ENCODE data around the gene NFU1. TPM values are rescaled to one million over a fixed set of nuclear protein-coding genes. Genes with fewer than 3 reads are reported as not detected.

NFU1 gene
- total and polyA plus RNA-seq, 2 of the 4 experiments (the other 2 are of a cell fraction) = 24.0 to 32.4 TPM

GRCh38 chr2:69482471-69482870 lies 45.2 kb upstream of the NFU1 start:
- no peak for ATAC-seq (ENCODE audit: low read depth)
- H3K4me3 ChIP-seq (ENCODE audit: insufficient read depth, low read depth, low read length) = no peak overlapping the region
- no peak for DNase-seq
- no peak overlapping the region for H3K14ac ChIP-seq (replicated peaks; ENCODE audit: low read depth, low read length)
- H3K56ac ChIP-seq (ENCODE audit: extremely low read depth, insufficient read depth, low read length) = no peak overlapping the region
- no peaks in the 10 kb centered on the region for H4K20me1 ChIP-seq (ENCODE audit: insufficient read depth, low read length)
- H3K9ac ChIP-seq (ENCODE audit: low read depth, low read length) = no peak overlapping the region
- TF ChIP-seq CEBPB (IDR thresholded peaks at IDR 0.05; ENCODE audit: low read depth, low read length) = no peak
- TF ChIP-seq FOS (IDR thresholded peaks at IDR 0.05; ENCODE audit: low read depth, low read length) = no peak
- TF ChIP-seq POLR2A (IDR thresholded peaks at IDR 0.05; ENCODE audit: low read depth, low read length) = no peak
- no peak for TF ChIP-seq CHD1 (IDR thresholded peaks at IDR 0.05; ENCODE audit: low read depth, low read length)
- TF ChIP-seq USF2 (IDR thresholded peaks at IDR 0.05; ENCODE audit: low read depth, low read length) = no peak
- TF ChIP-seq BHLHE40 (IDR thresholded peaks at IDR 0.05; ENCODE audit: low read depth, low read length) = no peak
- no peak for TF ChIP-seq ELK1 (IDR thresholded peaks at IDR 0.05; ENCODE audit: borderline replicate concordance, low read depth, low read length)
- no peak for TF ChIP-seq RCOR1 (IDR thresholded peaks at IDR 0.05; ENCODE audit: insufficient replicate concordance, low read length)
- TF ChIP-seq RAD21 (IDR thresholded peaks at IDR 0.05; ENCODE audit: low read length) = no peak
- no peak for TF ChIP-seq NFE2L2 (IDR thresholded peaks at IDR 0.05; ENCODE audit: low read depth, low read length)
- TF ChIP-seq RFX5 (IDR thresholded peaks at IDR 0.05; ENCODE audit: low read depth, low read length) = no peak
- no peak for TF ChIP-seq CTCF (conservative IDR thresholded peaks at IDR 0.05; ENCODE audit: low read depth, low read length)
- TF ChIP-seq MXI1 (IDR thresholded peaks at IDR 0.05; ENCODE audit: borderline replicate concordance, low read depth, low read length) = no peak
- no peak for TF ChIP-seq MAFK (IDR thresholded peaks at IDR 0.05; ENCODE audit: low read depth, low read length)
- no peak for TF ChIP-seq SMC3 (IDR thresholded peaks at IDR 0.05; ENCODE audit: low read depth, low read length)
- TF ChIP-seq MAZ (IDR thresholded peaks at IDR 0.05; ENCODE audit: borderline replicate concordance, low read depth, low read length) = no peak
- H4K91ac ChIP-seq (ENCODE audit: insufficient read depth, low read depth, low read length) = no peak overlapping the region
- in situ Hi-C loops (cut with MboI; ENCODE audit: low sequenced_read_pairs) (no loop called here), intact Hi-C loops (cut with micrococcal nuclease) (no loop called here), dilution Hi-C loops (cut with HindIII; ENCODE audit: low sequenced_read_pairs, unreplicated experiment) (no loop called here)
- no peak overlapping the region for H4K8ac ChIP-seq (ENCODE audit: low read depth in 2 of 2, low read length in 2 of 2)
- no peak overlapping the region for H3K18ac ChIP-seq (ENCODE audit: low read depth, low read length)
- H2AFZ ChIP-seq (replicated peaks; ENCODE audit: low read length, poor library complexity) = no peak overlapping the region
- H2BK5ac ChIP-seq (ENCODE audit: low read depth, low read length, poor library complexity, severe bottlenecking) = no peak overlapping the region
- no peak overlapping the region for H2BK120ac ChIP-seq (ENCODE audit: low read depth, low read length)
- H3K79me1 ChIP-seq (ENCODE audit: low read depth in 1 of 2, low read length in 2 of 2) = peaks cover 10 to 21% of the 10 kb centered on the region in 2 experiments; a peak in 3 of 4 replicates
- no peak overlapping the region for H3K4ac ChIP-seq (ENCODE audit: low read depth, low read length)
- CTCF ChIA-PET = no interaction called here
- BruUV-seq (replicated peaks) = no TSS peak
- H3K9me1 ChIP-seq (ENCODE audit: insufficient read depth, low read length) = peaks cover 6% of the 10 kb centered on the region; the same call in 1 of the 2 replicates
- POLR2A ChIA-PET (ENCODE audit: unreplicated experiment) = no interaction called here
- no peaks in the 10 kb centered on the region for H3K9me3 ChIP-seq (ENCODE audit: control insufficient read depth, insufficient read depth, low read length)
- peaks cover 21% of the 10 kb centered on the region for H3K36me3 ChIP-seq (ENCODE audit: control insufficient read depth, insufficient read depth, low read length)
- no CpG with 5 or more reads among the region's 3 CpGs for WGBS, 2 experiments (ENCODE audit: extremely low coverage in 2 of 2, insufficient read length in 1 of 2)
- no peak overlapping the region for H3K23ac ChIP-seq (ENCODE audit: low read depth, low read length)
- no peaks in the 10 kb centered on the region for H3K4me1 ChIP-seq (ENCODE audit: control insufficient read depth, insufficient read depth, low read length)
- H3K27me3 ChIP-seq (ENCODE audit: control insufficient read depth, insufficient read depth, low read length) = no peaks in the 10 kb centered on the region
- no peak overlapping the region for H2AK5ac ChIP-seq (ENCODE audit: low read depth, low read length)
- H4K5ac ChIP-seq (ENCODE audit: low read depth, low read length) = no peak overlapping the region
- H2BK20ac ChIP-seq (ENCODE audit: low read depth, low read length) = no peak overlapping the region
- no peak overlapping the region for H2AK9ac ChIP-seq (replicated peaks; ENCODE audit: low read depth, low read length, poor library complexity)
- H3K4me2 ChIP-seq (ENCODE audit: low read depth, low read length) = no peak overlapping the region
- H3K27ac ChIP-seq (ENCODE audit: insufficient read depth, low read length) = no peak overlapping the region
- H2BK15ac ChIP-seq (ENCODE audit: low read depth, low read length) = no peak overlapping the region
